Stimulated activated naive CD8-positive, alpha-beta T cell treated with anti-CD3 and anti-CD28 coated beads, Interleukin-15, Interleukin-2, amounts not matched to agents 100 ng/mL and 50 ng/mL, for 24 hours (primary cell): ENCODE measurements around the gene C1orf210.

Source experiments
- H3K27ac Mint-ChIP-seq: one replicate; pipeline ENCODE4 v1.8.0; 2021; ENCODE audit warnings: mild to moderate bottlenecking, mixed read lengths
- H3K27me3 Mint-ChIP-seq: one replicate; pipeline ENCODE4 v1.8.0; 2021; ENCODE audit warnings: mixed read lengths
- H3K36me3 Mint-ChIP-seq: one replicate; pipeline ENCODE4 v1.8.0; 2021; ENCODE audit warnings: low read depth, mixed read lengths
- H3K4me1 Mint-ChIP-seq: one replicate; pipeline ENCODE4 v1.8.0; 2021; ENCODE audit warnings: low read depth, mixed read lengths
- H3K4me3 Mint-ChIP-seq: one replicate; pipeline ENCODE4 v1.8.0; 2021; ENCODE audit warnings: mild to moderate bottlenecking, mixed read lengths
- H3K9me3 Mint-ChIP-seq: one replicate; pipeline ENCODE4 v1.8.0; 2021; ENCODE audit warnings: mixed read lengths

The C1orf210 gene

DNA sequence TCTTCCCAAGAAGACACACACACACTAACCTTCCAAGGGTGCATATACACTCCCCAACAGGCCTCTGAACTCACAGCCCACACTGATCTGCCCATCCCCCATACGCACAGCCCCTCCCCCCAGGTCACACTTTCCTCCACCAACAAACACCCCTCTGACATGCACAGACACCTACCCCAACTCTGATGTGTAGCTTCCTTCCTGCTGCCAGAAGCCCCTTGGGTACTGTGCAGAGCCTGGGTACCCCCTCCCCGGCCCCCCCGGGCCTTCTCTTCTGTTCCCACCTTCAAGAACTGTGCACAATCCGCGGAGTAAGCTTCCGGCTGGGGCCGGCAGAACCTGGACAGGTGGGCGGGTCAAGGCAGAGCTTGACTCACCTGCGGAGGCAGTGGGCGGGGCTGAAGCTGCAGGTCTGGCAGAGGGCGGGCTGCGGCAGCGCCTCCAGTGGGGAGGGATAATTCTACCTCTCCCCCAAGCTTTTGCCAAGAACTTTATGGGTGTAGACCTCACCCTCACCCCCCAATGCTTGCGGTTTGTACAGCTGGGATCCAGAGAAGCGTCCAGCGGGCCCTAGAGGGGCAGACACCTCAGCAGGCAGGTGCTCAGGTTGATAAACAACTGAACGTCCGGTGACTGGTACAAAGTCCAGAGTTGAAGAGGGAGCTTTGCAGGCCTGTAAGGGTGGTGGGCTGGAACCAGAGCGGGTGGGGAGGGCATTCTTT lies at the start of gene C1orf210:
Gene C1orf210, minus strand, starts transcription at position 313 of the 722 bp plus-strand sequence. CDS start 2,311 bp downstream, outside the sequence.
- Mint-ChIP-seq H3K9me3 (no peaks in the 10 kb centered on the region), H3K36me3 (no peaks in the 10 kb centered on the region), H3K4me1 (no peaks in the 10 kb centered on the region), H3K27ac (no peak within 1 kb of the TSS), H3K4me3 (no peak within 1 kb of the TSS), H3K27me3 (no peaks in the 10 kb centered on the region)

DNA sequence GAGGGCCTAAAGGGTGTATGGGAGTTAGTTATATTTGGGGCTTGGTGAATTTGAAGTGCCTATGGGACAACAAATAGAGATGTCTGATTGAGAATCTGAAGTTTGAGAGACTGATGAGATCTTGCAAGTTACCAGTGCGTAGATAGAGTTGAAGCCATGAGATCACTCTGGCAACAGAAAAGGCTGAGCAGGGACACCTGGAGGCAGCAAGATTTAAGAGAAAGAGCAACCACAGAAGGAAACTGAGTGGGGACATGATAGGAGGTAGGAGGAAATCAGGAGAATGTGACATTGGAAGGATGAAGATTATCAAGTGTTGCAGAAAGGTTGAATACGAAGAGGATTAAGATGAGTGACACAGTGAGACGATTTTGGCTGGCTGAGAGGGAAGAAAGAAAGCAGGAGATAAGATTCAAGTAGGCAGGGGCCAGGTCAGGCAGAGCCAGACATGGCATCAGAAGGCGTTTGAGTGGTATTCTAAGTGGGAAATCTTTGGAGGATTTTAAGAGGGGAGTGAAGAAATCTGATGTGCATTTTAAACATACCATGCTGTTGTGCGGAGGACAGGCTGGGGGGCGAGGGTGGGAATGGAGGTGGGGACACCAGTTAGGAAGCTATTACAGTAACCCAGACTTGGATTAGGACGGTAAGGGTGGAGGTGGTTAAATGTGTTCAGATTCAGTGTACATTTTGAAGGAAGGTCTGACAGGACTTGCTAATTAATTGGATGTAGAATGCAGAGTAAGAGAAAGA lies 49.2 kb upstream of the C1orf210 start:
- Mint-ChIP-seq H3K4me1 (peaks cover 12% of the 10 kb centered on the region), H3K9me3 (no peaks in the 10 kb centered on the region), H3K36me3 (no peaks in the 10 kb centered on the region), H3K4me3 (no peak overlapping the region), H3K27ac (no peak overlapping the region), H3K27me3 (no peaks in the 10 kb centered on the region)

DNA sequence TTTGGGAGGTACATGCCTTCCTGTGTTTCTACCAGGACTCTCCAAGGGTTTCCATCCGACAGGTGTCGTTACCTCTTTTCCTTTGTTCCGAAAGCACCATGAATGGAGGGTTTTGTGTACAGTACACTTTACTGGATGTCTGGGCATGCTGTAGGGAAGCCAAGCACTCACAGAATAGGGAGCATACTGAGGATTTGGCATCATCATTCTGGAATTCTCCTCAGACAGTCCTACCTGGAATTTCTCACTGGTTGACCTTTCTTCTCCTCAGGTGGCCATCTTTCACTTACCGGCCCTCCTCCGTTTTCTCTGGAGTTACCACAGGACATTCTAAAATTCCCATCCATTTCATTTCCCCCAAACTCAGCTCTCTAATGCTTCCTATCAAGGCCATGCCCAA lies 46.3 kb upstream of the C1orf210 start:
- H3K9me3 Mint-ChIP-seq = peaks cover 12% of the 10 kb centered on the region
- H3K4me1 Mint-ChIP-seq = peaks cover 21% of the 10 kb centered on the region

DNA sequence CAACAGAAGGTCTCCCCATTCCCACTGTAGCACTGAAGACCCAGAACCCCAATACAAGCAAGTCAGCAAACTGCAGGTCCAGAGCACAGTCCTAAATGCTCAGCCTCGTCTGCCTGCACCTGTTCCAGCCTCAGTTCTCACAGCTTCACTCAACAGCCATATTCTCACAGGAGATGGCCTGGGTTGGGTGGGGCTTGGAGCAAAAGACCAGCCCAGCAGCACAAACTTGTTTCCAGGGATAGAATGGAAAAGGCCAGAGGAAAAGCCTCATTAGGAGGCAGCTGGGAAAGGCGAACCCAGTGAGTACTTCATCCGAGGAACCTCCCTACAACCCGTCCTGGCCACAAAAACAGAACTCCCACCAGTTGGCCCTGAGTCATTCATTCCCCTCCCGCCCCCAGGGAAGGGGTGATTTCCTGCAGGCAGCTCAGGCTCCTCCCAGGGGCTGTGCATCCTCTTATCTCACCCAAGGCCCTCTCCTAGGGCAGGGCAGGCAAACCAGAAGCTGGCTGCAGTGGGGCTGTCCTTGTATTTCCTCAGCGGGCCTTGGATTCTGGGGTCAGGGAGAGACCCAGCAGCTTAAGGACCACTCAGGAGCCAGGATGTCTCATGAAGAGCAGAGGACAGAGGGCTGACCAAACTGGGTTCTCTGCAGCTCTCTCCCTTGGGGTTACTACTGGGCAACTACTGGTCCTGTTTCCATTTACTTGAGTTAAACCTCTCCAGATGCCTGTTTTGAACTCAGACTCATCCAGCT lies 44.8 kb upstream of the C1orf210 start:
- H3K4me3 Mint-ChIP-seq = no peak overlapping the region
- peaks cover 16% of the 10 kb centered on the region for H3K9me3 Mint-ChIP-seq
- peaks cover 21% of the 10 kb centered on the region for H3K4me1 Mint-ChIP-seq
- H3K27me3 Mint-ChIP-seq = no peaks in the 10 kb centered on the region
- H3K27ac Mint-ChIP-seq = peak overlapping the region; percentile 34
- peaks cover 7% of the 10 kb centered on the region for H3K36me3 Mint-ChIP-seq

More for the DNA sequence above, 46.3 kb upstream of the C1orf210 start:
- Mint-ChIP-seq H3K4me3 (no peak overlapping the region), H3K27me3 (no peaks in the 10 kb centered on the region), H3K27ac (no peak overlapping the region), H3K36me3 (no peaks in the 10 kb centered on the region)

DNA sequence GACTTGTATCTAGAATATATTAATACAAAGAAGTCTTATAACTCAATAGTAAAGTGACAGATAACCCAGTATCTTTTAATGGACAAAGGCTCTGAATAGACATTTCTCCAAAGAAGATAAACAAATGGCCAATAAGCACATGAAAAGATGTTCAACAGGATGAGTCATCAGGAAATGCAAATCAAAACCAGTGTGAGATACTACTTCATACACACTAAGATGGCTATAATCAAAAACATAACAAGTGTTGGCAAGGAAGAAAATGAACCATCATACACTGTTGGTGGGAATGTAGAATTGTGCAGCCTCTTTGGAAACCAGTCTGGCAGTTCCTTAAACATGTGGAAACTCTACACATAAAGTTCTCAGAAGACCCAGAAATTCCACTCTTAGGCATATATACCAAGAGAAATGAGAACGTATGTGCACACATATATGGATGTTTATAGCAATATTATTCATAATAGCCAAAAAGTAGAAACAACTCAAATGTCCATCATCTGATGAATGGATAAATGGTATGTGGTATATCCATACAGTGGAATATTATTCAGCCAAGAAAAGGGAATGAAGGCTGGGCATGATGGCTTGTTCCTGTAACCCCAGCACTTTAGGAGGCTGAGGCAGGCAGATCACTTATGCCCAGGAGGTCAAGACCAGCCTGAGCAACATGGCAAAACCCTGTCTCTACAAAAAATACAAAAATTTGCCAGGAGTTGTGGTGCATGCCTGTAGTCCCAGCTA lies 42.3 kb upstream of the C1orf210 start:
- H3K4me1 Mint-ChIP-seq = peaks cover 21% of the 10 kb centered on the region
- H3K4me3 Mint-ChIP-seq = no peak overlapping the region
- no peak overlapping the region for H3K27ac Mint-ChIP-seq
- peaks cover 26% of the 10 kb centered on the region for H3K9me3 Mint-ChIP-seq
- H3K27me3 Mint-ChIP-seq = no peaks in the 10 kb centered on the region
- H3K36me3 Mint-ChIP-seq = peaks cover 7% of the 10 kb centered on the region

DNA sequence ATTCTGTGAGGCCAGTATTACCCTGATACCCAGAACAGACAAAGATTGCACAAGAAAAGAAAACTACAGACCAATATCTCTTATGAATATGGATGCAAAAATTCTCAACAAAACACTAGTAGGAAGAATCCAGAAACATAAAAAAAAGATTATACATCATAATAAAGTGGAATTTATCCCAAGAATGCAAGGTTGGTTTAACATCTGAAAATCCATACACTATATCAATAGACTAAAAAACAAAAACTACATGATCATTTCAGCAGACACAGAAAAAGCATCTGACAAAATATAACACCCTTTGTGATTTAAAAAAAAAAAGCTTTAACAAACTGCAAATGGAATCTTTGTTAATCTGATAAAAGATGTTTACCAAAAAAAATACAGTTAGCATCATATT lies 40.0 kb upstream of the C1orf210 start:
- Mint-ChIP-seq H3K4me1 (peaks cover 16% of the 10 kb centered on the region), H3K27ac (no peak overlapping the region), H3K4me3 (no peak overlapping the region), H3K36me3 (peaks cover 7% of the 10 kb centered on the region), H3K27me3 (no peaks in the 10 kb centered on the region), H3K9me3 (peaks cover 26% of the 10 kb centered on the region)

DNA sequence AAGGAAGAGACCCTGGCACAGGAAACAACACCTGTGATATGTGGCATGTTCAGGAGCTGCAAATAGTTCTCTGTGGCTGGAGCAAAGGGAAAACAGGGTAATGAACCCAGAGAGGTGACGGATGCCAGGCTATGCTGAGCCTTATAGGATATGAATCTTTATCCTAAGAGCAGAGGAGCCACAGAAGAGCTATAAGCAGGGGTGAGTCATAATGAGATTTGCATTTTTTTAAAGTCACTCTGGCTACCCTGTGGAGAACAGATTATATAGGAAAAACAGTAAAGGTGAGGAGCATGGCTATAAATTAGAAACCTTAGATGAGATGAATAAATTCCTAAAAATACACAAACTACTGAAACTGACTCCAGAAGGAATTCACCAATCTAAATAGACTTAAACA lies 39.4 kb upstream of the C1orf210 start:
- Mint-ChIP-seq H3K27me3 (no peaks in the 10 kb centered on the region), H3K4me3 (no peak overlapping the region), H3K27ac (no peak overlapping the region), H3K9me3 (peaks cover 26% of the 10 kb centered on the region), H3K36me3 (peaks cover 7% of the 10 kb centered on the region), H3K4me1 (peaks cover 10% of the 10 kb centered on the region)

DNA sequence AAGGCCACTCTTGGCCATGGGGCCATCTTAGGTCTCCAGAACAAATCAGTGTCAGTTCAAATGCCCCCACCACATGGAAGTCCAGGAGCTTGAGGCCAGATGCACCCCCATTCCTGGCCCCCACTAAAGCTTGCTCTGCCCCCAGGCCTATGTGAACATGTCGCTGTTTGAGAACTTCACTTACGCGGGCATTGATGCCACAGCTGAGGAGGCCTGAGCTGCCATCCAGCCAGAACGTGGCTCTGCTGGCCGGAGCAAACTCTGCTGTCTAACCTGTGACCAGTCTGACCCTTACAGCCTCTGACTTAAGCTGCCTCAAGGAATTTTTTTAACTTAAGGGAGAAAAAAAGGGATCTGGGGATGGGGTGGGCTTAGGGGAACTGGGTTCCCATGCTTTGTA lies 37.1 kb upstream of the C1orf210 start:
- H3K9me3 Mint-ChIP-seq = peaks cover 21% of the 10 kb centered on the region
- H3K4me3 Mint-ChIP-seq = no peak overlapping the region
- H3K27me3 Mint-ChIP-seq = no peaks in the 10 kb centered on the region
- H3K4me1 Mint-ChIP-seq = peaks cover 10% of the 10 kb centered on the region
- H3K27ac Mint-ChIP-seq = no peak overlapping the region
- H3K36me3 Mint-ChIP-seq = peaks cover 7% of the 10 kb centered on the region

DNA sequence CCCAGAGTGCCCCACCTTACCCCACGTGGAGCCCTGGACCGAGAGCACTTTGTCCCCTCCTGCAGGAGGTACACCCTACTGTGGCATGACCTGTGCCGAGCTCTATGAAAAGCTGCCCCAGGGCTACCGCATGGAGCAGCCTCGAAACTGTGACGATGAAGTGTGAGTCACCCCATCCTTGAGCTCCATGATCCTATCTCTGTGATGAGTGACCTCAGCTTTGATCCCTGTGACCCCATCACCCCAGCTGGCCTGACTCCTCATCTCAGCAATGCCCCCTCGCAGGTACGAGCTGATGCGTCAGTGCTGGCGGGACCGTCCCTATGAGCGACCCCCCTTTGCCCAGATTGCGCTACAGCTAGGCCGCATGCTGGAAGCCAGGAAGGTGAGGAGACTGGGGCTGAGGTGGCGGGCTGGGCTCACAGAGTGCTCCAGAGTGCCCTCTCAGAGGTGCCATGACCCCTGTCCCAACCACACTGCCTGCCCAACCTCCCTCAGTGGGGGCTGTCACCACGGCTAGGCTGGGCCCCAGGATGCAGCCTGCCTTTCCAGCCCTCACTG lies 36.0 kb upstream of the C1orf210 start:
- Mint-ChIP-seq H3K27ac (no peak overlapping the region), H3K4me1 (peaks cover 3% of the 10 kb centered on the region), H3K4me3 (no peak overlapping the region), H3K27me3 (no peaks in the 10 kb centered on the region), H3K9me3 (peaks cover 14% of the 10 kb centered on the region), H3K36me3 (peaks cover 7% of the 10 kb centered on the region)

DNA sequence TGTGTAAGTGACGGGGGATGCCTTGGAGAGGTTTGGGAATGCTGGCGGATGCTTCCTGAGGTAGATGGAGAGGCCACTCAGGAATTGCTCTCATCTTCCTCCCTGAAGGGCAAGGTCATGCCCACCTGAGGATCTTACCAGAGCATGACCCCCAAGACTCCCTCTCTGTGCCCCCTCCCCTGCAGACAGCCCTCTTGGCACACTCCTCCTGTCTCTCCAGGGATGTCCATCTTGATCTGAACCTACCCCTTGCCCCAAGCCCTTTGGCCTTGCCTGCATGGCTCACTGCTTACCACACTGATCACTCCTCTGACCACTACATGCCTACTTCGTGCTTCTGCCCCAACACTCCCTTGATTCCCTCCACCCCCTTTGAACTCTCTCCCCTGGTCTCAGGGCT lies 34.4 kb upstream of the C1orf210 start:
- H3K4me1 Mint-ChIP-seq = peaks cover 3% of the 10 kb centered on the region
- H3K4me3 Mint-ChIP-seq = no peak overlapping the region
- H3K27me3 Mint-ChIP-seq = no peaks in the 10 kb centered on the region
- no peaks in the 10 kb centered on the region for H3K36me3 Mint-ChIP-seq
- peaks cover 8% of the 10 kb centered on the region for H3K9me3 Mint-ChIP-seq
- H3K27ac Mint-ChIP-seq = no peak overlapping the region

DNA sequence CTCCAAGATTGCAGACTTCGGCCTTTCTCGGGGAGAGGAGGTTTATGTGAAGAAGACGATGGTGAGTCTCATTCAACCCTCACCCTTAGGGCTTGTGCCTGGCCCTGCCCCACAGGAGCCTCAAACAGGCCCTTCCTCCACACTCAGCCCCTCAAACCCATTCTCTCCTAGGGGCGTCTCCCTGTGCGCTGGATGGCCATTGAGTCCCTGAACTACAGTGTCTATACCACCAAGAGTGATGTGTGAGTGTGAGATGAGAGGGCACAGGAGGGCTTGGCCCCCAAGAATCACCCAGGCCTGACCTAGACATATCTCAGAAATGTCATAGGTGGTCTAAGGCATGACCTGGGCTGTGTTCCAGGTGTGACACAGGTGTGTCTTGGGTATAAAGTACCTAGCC lies 33.9 kb upstream of the C1orf210 start:
- Mint-ChIP-seq H3K4me1 (peaks cover 3% of the 10 kb centered on the region), H3K36me3 (no peaks in the 10 kb centered on the region), H3K27me3 (no peaks in the 10 kb centered on the region), H3K4me3 (no peak overlapping the region), H3K27ac (no peak overlapping the region), H3K9me3 (peaks cover 3% of the 10 kb centered on the region)

DNA sequence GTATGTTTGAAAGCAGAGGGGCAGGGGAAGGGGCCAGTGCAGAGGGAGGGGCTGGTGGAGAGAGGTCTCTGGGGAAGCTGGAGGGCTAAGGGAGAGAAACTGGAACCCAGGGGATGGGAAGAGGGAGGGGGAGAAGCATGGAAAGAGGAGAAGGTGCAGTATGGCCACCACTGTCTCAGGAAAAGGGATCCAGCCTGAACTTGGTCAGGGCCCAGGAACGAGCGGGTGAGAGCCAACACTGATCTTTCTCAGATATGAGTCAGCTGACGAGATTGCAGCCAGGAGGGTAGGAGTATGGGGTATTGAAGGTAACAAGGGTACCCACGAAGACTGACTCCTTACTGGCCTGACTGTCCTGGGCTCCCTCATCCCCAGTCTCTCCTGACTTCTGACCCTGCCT lies 33.5 kb upstream of the C1orf210 start:
- peaks cover 3% of the 10 kb centered on the region for H3K4me1 Mint-ChIP-seq
- H3K27ac Mint-ChIP-seq = no peak overlapping the region
- no peaks in the 10 kb centered on the region for H3K36me3 Mint-ChIP-seq
- H3K4me3 Mint-ChIP-seq = no peak overlapping the region
- H3K9me3 Mint-ChIP-seq = no peaks in the 10 kb centered on the region
- no peaks in the 10 kb centered on the region for H3K27me3 Mint-ChIP-seq

DNA sequence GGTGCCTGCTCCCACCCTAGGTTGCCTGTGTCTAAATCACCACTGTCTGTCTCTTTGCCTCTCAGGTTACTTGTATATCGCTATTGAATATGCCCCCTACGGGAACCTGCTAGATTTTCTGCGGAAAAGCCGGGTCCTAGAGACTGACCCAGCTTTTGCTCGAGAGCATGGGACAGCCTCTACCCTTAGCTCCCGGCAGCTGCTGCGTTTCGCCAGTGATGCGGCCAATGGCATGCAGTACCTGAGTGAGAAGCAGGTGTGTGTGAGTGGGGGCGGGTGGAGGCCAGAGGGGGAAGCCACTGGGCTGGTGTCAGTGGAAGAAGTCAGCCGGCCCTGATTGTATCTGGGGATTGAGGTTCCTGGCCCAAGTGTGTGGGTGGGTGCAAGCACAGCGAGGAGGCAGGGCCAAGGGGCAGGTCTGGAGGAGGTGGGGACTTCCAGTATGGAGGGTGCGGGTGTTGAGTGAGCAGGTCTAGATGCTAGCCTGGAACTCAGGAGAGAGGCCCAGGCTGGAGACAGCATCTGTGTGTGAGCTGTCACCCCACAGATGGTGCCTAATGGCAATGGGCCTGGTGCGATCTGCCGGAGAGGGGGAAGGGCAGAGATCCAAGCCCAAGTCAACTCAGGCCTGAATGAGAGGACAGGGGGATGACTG lies 32.6 kb upstream of the C1orf210 start:
- H3K36me3 Mint-ChIP-seq = no peaks in the 10 kb centered on the region
- no peak overlapping the region for H3K27ac Mint-ChIP-seq
- H3K4me1 Mint-ChIP-seq = peaks cover 3% of the 10 kb centered on the region
- H3K9me3 Mint-ChIP-seq = no peaks in the 10 kb centered on the region
- H3K27me3 Mint-ChIP-seq = no peaks in the 10 kb centered on the region
- no peak overlapping the region for H3K4me3 Mint-ChIP-seq
